SK-N-SH treated with all-trans-retinoic acid at 6 μM for 48 hours (cell line): ENCODE measurements around the gene SPATA2L.

Source experiments
- ARNTL ChIP-seq: fragments of 450-650 bp; formaldehyde crosslinking; IDR thresholded peaks from 2 replicates; pipeline ENCODE4 v1.5.0; 2020; ENCODE audit warnings: low read depth, mild to moderate bottlenecking, moderate library complexity, borderline replicate concordance
- BACH2 ChIP-seq: fragments of 250-450 bp; sonication (Bioruptor Pico); IDR thresholded peaks from 2 replicates; pipeline ENCODE4 v1.9.0; 2021; ENCODE audit warnings: mild to moderate bottlenecking, borderline replicate concordance
- CREB5 ChIP-seq: fragments of 250-450 bp; sonication (Bioruptor Pico); IDR thresholded peaks from 2 replicates; pipeline ENCODE4 v1.5.1; 2020; ENCODE audit warnings: low read depth, mild to moderate bottlenecking, moderate library complexity
- RARB ChIP-seq: fragments of 250-450 bp; sonication (Bioruptor Pico); IDR thresholded peaks from 2 replicates; pipeline ENCODE4 v1.8.0; 2021; ENCODE audit warnings: mild to moderate bottlenecking, moderate library complexity
- ZFP3 ChIP-seq: fragments of 250-450 bp; sonication (Bioruptor Pico); IDR thresholded peaks from 2 replicates; pipeline ENCODE4 v1.5.0; 2020; ENCODE audit warnings: mild to moderate bottlenecking, moderate library complexity

- TF ChIP-seq BACH2 (CRISPR knock-in tag) (no peak), CREB5 (CRISPR knock-in tag) (no peak), RARB (CRISPR knock-in tag) (no peak), ZFP3 (CRISPR knock-in tag) (no peak), ARNTL (CRISPR knock-in tag) (no peak)
These were observed 41.4 kb downstream of the SPATA2L start for GRCh38 chr16:89660146-89660545.
